ENCODE data around the gene PTPRC. TPM values are rescaled to one million over a fixed set of nuclear protein-coding genes. Genes with fewer than 3 reads are reported as not detected.
"Not testable (repeated sequence)": the region's sequence is repeated elsewhere in the genome, so short reads cannot be mapped to it uniquely, and the experiment has no call there.

PTPRC gene, protein sequence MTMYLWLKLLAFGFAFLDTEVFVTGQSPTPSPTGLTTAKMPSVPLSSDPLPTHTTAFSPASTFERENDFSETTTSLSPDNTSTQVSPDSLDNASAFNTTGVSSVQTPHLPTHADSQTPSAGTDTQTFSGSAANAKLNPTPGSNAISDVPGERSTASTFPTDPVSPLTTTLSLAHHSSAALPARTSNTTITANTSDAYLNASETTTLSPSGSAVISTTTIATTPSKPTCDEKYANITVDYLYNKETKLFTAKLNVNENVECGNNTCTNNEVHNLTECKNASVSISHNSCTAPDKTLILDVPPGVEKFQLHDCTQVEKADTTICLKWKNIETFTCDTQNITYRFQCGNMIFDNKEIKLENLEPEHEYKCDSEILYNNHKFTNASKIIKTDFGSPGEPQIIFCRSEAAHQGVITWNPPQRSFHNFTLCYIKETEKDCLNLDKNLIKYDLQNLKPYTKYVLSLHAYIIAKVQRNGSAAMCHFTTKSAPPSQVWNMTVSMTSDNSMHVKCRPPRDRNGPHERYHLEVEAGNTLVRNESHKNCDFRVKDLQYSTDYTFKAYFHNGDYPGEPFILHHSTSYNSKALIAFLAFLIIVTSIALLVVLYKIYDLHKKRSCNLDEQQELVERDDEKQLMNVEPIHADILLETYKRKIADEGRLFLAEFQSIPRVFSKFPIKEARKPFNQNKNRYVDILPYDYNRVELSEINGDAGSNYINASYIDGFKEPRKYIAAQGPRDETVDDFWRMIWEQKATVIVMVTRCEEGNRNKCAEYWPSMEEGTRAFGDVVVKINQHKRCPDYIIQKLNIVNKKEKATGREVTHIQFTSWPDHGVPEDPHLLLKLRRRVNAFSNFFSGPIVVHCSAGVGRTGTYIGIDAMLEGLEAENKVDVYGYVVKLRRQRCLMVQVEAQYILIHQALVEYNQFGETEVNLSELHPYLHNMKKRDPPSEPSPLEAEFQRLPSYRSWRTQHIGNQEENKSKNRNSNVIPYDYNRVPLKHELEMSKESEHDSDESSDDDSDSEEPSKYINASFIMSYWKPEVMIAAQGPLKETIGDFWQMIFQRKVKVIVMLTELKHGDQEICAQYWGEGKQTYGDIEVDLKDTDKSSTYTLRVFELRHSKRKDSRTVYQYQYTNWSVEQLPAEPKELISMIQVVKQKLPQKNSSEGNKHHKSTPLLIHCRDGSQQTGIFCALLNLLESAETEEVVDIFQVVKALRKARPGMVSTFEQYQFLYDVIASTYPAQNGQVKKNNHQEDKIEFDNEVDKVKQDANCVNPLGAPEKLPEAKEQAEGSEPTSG (N-terminal part only)
- 1 to 10 TPM; 5.6 to 8.5 (median 6.4) TPM for polyA plus RNA-seq (ENCODE audit: insufficient read length in 4 of 4)

GRCh38 chr1:198638894-198639635 lies at the start of gene PTPRC:
PTPRC (plus strand) TSS chr1:198639040; CDS start chr1:198639269, 229 bp downstream.
- DNase-seq (ENCODE audit: low read depth in 4 of 4, low spot score in 3 of 4) = no peak

DNA sequence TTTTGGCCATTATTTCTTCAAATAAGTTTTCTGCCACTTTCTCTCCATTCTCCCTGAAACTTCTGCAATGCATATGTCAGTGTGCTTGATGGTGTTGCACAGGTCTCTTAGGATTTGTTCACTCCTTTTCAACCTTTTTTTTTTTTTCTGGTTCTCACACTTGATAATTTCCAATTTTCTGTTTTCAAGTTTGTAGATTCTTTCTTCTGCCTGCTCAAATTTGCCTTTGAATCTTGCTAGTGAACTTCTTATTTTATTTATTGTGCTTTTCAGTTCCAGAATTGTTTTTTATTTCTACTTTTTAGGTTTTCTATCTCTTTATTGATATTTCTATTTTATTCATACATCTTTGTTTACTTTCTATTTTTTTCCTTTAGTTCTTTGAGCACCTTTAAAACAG lies 48.4 kb upstream of the PTPRC start:
- DNase-seq (ENCODE audit: low read depth in 4 of 4, low spot score in 3 of 4) = no peak

GRCh38 chr1:198595765-198596164 lies 43.1 kb upstream of the PTPRC start:
- DNase-seq (ENCODE audit: low read depth in 4 of 4, low spot score in 3 of 4) = no peak

DNA sequence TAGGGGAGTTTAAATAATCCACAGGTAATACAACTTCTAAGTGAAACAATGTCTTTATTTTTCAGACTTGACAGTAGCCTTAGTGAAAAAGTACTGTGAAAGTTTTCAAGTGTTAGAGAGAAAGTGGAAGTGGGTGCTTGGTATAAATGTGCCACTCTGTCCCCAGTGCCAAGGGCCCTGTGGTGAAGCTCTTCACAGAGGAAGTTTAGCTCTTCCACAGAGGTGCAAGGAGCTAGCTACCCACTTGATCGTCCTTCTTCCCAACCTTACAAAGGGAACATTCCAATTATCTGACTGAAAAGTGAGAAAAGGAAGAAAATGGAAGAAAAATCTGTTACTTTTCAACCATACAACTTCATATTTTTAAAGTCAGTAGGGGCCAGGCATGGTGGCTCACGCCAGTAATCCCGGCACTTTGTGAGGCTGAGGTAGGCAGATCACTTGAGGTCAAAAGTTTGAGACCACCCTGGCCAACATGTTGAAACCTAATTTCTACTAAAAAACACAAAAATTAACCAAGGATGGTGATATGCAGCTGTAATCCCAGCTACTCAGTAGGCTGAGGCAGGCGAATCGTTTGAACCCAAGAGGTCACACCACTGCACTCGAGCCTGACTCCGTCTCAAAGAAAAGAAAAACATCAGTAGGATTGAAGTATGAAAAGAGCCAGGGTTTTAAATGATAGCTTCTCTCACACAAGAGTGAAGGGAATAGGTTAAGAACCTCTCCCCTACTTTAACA lies 41.0 kb upstream of the PTPRC start:
- no peak for DNase-seq (ENCODE audit: low read depth in 4 of 4, low spot score in 3 of 4)

DNA sequence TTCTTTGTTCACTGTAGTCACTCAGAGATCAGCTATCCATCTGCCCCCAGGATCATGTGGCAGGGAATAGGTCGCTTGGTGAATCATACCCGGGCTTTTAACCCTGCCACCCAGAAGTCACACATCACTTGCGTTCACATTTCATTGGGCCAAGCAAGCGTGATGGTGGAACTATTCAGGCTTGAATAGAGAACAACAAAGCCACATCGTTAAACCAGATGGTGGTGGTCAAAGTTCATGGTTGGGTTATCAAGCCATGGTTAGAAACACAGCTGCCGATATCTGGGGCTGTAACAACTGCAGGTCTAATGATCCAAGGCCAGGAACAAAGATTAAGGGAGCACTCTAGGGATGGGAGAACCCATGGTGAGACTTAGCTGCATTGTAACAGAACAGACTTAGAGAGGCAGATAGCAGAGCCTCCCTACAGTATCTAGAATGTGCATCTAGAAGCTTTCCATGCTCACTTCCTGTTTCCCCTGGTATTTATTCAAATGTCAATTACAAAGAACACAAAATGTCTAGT lies 40.0 kb upstream of the PTPRC start:
- no peak for DNase-seq (ENCODE audit: low read depth in 4 of 4, low spot score in 3 of 4)

DNA sequence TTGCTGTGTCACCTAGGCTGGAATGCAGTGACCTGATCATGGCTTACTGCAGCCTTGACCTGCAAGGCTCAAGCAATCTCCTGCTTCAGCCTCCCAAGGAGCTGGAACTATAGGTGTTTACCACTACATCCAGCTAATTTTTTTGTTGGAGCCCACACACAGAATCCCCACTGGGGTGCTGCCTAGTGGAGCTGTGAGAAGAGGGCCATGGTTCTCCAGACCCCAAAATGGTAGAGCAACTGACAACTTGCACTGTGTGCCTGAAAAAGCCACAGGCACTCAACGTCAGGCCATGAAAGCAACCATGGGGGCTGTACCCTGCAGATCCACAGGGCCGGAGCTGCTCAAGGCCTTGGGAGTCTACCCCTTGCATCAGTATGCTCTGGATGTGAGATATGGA lies 39.1 kb upstream of the PTPRC start:
- no peak for DNase-seq (ENCODE audit: low read depth in 4 of 4, low spot score in 3 of 4)

DNA sequence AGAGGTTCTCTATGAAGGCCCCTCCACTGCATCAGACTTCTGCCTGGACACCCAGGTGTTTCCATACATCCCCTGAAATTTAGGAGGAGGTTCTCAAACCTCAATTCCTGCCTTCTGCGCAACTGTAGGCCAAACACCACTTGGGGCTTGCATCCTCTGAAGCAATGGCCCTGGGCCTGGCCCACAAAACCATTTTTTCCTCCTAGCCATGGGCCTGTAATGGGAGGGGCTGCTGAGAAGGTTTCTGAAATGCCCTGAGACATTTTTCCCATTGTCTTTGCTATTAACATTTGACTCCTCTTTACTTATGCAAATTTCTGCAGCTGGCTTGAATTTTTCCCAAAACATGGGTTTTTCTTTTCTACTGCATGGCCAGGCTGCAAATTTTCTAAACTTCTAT lies 37.9 kb upstream of the PTPRC start:
- DNase-seq (ENCODE audit: low read depth in 4 of 4, low spot score in 3 of 4) = no peak

GRCh38 chr1:198601310-198601709 lies 37.5 kb upstream of the PTPRC start:
- DNase-seq (ENCODE audit: low read depth in 4 of 4, low spot score in 3 of 4) = not testable (repeated sequence)

DNA sequence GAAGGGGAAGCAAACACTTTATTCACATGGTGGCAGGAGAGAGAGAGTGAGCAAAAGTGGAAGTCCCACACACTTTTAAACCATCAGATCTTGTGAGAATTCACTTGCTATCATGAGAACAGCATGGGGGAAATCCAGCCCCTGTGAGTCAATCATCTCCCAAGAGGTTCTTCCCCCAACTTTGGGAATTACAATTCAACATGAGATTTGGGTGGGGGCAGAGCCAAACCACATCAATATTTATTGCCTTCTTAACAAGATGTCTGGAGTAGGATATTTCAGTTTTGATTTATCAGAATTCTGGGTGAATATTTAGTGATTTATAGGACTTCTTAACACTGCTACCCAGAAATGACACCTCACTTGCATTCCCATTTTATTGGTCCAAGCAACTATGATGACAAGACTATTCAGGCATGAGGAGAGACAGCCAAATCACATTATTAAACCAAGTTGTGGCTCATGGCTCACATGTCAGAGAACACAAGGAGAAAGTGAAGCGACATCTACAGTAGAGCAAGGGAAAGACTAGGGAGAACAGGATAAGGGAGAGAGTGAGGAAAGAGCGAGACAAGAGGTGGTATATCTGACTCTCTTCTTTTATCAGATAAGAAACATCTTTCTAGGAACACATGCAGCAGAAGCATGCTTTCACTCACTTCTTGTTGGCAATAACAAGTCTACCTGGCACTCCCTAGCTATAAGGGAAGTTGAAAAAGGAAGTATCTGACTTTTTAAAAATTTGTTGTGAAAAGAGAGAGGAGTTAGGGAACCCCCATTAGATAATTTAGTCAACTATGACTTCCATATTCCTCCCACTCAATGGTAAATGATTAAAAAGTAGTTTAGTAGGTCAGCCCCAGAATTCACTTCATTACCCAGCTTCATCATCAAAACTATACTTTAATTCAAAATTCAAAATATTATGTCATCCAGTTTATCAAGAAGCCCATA lies 36.6 kb upstream of the PTPRC start:
- no peak for DNase-seq (ENCODE audit: low read depth in 4 of 4, low spot score in 3 of 4)

DNA sequence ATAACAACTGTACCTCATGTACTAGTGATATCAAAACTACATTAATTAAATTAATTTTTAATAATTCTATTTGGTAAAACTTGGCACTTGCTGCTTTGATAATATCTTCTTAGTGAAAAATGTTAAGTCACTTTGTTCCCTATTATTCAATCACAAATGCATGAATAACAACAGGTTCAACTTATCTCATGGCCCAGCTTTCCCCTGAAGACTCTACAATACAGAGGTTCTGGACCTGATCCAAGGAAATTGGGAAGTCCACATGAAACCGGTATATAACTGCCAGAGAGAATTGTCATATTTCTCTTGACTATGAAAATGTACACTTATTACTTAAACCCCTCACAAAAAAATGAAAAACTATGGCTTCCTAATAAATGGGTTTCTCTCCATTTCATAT lies 33.9 kb upstream of the PTPRC start:
- DNase-seq (ENCODE audit: low read depth in 4 of 4, low spot score in 3 of 4) = no peak

- no peak for DNase-seq (ENCODE audit: low read depth in 4 of 4, low spot score in 3 of 4)
Measured at GRCh38 chr1:198605406-198605805, 33.4 kb upstream of the PTPRC start.

DNA sequence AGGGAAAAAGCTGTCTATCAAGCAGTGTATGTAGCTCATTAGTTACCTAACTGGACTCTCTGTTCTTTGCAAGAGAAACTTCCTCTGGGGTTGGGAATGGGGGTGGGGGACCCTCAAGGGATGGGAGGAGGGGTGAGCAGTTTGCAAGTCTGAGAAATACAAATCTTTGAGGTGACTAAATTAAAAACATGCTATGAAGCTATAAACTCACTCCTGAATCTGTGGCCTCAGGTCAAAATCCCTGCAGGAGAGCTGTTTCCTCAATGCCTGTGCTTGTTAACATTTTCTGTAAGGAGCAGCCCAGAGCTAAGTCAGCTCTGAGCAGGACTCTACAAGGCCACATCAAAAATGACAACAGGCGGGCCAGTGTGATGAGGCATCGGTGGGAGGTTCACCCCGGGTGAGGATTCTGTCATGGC lies 32.8 kb upstream of the PTPRC start:
- DNase-seq (ENCODE audit: low read depth in 4 of 4, low spot score in 3 of 4) = no peak

- no peak for DNase-seq (ENCODE audit: low read depth in 4 of 4, low spot score in 3 of 4)
Measured at GRCh38 chr1:198607714-198608113, 31.1 kb upstream of the PTPRC start.

- no peak for DNase-seq (ENCODE audit: low read depth in 4 of 4, low spot score in 3 of 4)
Measured at GRCh38 chr1:198610362-198610761, 28.5 kb upstream of the PTPRC start.

DNA sequence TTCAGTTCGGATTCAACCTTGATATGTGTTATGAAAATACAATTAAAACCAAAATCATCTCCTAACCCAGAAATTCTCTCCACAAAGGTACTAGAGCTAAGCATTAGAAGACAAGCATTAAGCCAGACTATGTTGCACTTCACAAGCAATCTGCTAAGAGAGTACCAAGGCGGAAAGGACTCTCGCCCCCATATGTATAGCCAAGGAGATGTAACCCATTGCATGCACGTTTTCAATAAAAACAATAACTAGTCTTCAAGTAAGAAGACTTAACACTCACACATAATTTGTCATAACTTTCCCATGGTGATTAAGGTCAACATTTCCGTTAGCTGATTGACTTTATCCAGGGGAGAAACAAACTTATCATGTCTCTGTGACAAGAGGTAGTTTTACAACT lies 27.6 kb upstream of the PTPRC start:
- no peak for DNase-seq (ENCODE audit: low read depth in 4 of 4, low spot score in 3 of 4)

GRCh38 chr1:198612471-198613260 lies 26.2 kb upstream of the PTPRC start:
- DNase-seq (ENCODE audit: low read depth in 4 of 4, low spot score in 3 of 4) = no peak

GRCh38 chr1:198617406-198617805 lies 21.4 kb upstream of the PTPRC start:
- no peak for DNase-seq (ENCODE audit: low read depth in 4 of 4, low spot score in 3 of 4)
